Astrocyte (in vitro differentiated cells and primary cell): ENCODE data around the gene PDE6B. TPM values are rescaled to one million over a fixed set of nuclear protein-coding genes. Genes with fewer than 3 reads are reported as not detected.
"Not testable (repeated sequence)": the region's sequence is repeated elsewhere in the genome, so short reads cannot be mapped to it uniquely, and the experiment has no call there.

Experiments used
- DNase-seq: peaks from one replicate; pipeline ENCODE4 v3.0.0-alpha.2; 2010; ENCODE audit warnings: low read depth
- FAIRE-seq: peaks from 2 replicates; lab custom pipeline; 2011; peaks lifted over from hg19 to GRCh38; lab: Jason Lieb, UNC
- H2AFZ ChIP-seq: 2 replicates; pipeline ENCODE4 v1.6.0; 2012; ENCODE audit warnings: low read depth, low read length, inconsistent platforms
- H3K27ac ChIP-seq: 2 replicates; pipeline ENCODE4 v1.5.1; 2011; ENCODE audit warnings: low read depth, low read length, inconsistent platforms
- H3K27me3 ChIP-seq: 2 replicates; pipeline ENCODE4 v1.6.0; 2011; ENCODE audit warnings: low read length, inconsistent platforms; ENCODE audit not compliant: insufficient read depth
- H3K36me3 ChIP-seq: 2 replicates; pipeline ENCODE4 v1.5.1; 2011; ENCODE audit warnings: low read length, inconsistent platforms; ENCODE audit not compliant: insufficient read depth
- H3K4me1 ChIP-seq: 2 replicates; pipeline ENCODE4 v1.5.1; 2011; ENCODE audit warnings: low read length, inconsistent platforms; ENCODE audit not compliant: insufficient read depth
- H3K4me2 ChIP-seq: 2 replicates; pipeline ENCODE4 v1.6.0; 2012; ENCODE audit warnings: low read length, inconsistent platforms
- H3K4me3 ChIP-seq: 2 replicates; pipeline ENCODE4 v1.5.1; 2011; ENCODE audit warnings: low read depth, mild to moderate bottlenecking, low read length, inconsistent platforms; ENCODE audit not compliant: insufficient read depth
- H3K79me2 ChIP-seq: 2 replicates; pipeline ENCODE4 v1.6.0; 2012; ENCODE audit warnings: mild to moderate bottlenecking, low read length, inconsistent platforms; ENCODE audit not compliant: insufficient read depth
- H3K9ac ChIP-seq: 2 replicates; pipeline ENCODE4 v1.6.0; 2012; ENCODE audit warnings: mild to moderate bottlenecking, low read length, inconsistent platforms
- H3K9me3 ChIP-seq: 2 replicates; pipeline ENCODE4 v1.5.1; 2012; ENCODE audit warnings: low read depth, mild to moderate bottlenecking, low read length, inconsistent platforms; ENCODE audit not compliant: insufficient read depth
- H4K20me1 ChIP-seq: 2 replicates; pipeline ENCODE4 v1.6.0; 2012; ENCODE audit warnings: low read length, inconsistent platforms; ENCODE audit not compliant: insufficient read depth
- H3K27ac Mint-ChIP-seq: one replicate; pipeline ENCODE4 v1.8.0; 2021; ENCODE audit warnings: mild to moderate bottlenecking, mixed read lengths; ENCODE audit not compliant: unreplicated experiment
- H3K27me3 Mint-ChIP-seq: one replicate; pipeline ENCODE4 v1.8.0; 2021; ENCODE audit warnings: low read depth, mixed read lengths; ENCODE audit not compliant: unreplicated experiment
- H3K36me3 Mint-ChIP-seq: one replicate; pipeline ENCODE4 v1.8.0; 2021; ENCODE audit warnings: low read depth, mixed read lengths; ENCODE audit not compliant: unreplicated experiment
- H3K4me1 Mint-ChIP-seq: one replicate; pipeline ENCODE4 v1.8.0; 2021; ENCODE audit warnings: low read depth, mixed read lengths; ENCODE audit not compliant: unreplicated experiment
- H3K4me3 Mint-ChIP-seq: one replicate; pipeline ENCODE4 v1.8.0; 2021; ENCODE audit warnings: mild to moderate bottlenecking, moderate library complexity, mixed read lengths; ENCODE audit not compliant: unreplicated experiment
- H3K9me3 Mint-ChIP-seq: one replicate; pipeline ENCODE4 v1.8.0; 2021; ENCODE audit warnings: mild to moderate bottlenecking, mixed read lengths; ENCODE audit not compliant: unreplicated experiment
- CTCF ChIP-seq: IDR thresholded peaks from 2 replicates; pipeline ENCODE4 v1.5.1; 2011; ENCODE audit warnings: low read depth, mild to moderate bottlenecking, inconsistent platforms, low read length, moderate library complexity; ENCODE audit not compliant: insufficient read depth
- EZH2 ChIP-seq: IDR thresholded peaks from 2 replicates; pipeline ENCODE4 v1.6.1; 2012; ENCODE audit warnings: mild to moderate bottlenecking, low read length, inconsistent platforms; ENCODE audit not compliant: insufficient read depth
- total RNA-seq: library from RNA; stranded (reverse); gene quantifications from 2 replicates; pipeline ENCODE4 v1.2.1, GENCODE V29; 2021

The PDE6B gene
- total RNA-seq, 1 donor from 2014 or later = 2.8 TPM

DNA sequence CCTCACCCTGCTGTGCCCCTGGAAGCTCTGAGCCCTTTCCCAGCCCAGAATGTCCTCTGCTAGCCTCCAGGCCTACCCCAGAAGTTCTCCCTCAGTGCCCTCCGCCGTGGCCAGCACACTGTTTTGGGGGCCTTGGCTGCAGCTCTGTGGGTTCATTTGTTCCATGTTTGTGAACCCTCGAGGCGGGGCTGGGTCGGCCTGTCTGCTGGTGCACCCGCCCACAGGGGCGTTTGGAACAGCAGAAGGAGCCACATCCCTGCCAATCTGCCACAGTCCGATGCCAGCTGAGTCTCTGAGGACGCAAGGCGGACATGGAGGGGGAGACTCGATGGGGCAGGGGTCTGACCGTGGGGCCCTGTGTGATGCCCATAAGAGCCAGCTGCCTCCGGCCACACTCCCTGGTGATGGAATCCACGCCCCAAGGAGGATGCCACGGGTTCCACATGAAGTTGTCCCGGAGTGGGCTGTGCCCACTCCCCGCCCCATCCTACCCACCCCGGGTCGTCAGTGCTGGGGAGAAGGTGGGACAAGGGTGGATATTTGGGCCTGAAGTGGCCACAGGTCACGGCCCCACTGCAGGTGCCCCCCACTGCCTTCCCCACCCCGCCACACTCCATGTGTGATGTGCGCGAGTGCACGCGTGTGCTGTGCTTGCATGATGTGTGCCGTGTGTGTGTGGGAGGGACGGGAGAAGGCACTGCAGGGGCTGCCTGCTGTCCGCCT lies 41.6 kb downstream of the PDE6B start:
- no peaks in the 10 kb centered on the region for H3K9me3 Mint-ChIP-seq
- no peak for DNase-seq
- no peaks in the 10 kb centered on the region for H3K4me1 ChIP-seq
- no peak overlapping the region for H2AFZ ChIP-seq
- peaks cover 7% of the 10 kb centered on the region for H3K36me3 ChIP-seq
- no peak overlapping the region for H3K4me3 Mint-ChIP-seq
- H3K27me3 Mint-ChIP-seq = no peaks in the 10 kb centered on the region
- H3K4me1 Mint-ChIP-seq = no peaks in the 10 kb centered on the region
- H3K79me2 ChIP-seq = peaks cover under 1% of the 10 kb centered on the region
- no peaks in the 10 kb centered on the region for H3K27me3 ChIP-seq
- no peak overlapping the region for H3K4me3 ChIP-seq
- H3K9me3 ChIP-seq = no peaks in the 10 kb centered on the region
- H3K9ac ChIP-seq = no peak overlapping the region
- no peak for TF ChIP-seq EZH2
- TF ChIP-seq CTCF = no peak
- no peak for FAIRE-seq
- no peak overlapping the region for H3K27ac ChIP-seq
- H3K36me3 Mint-ChIP-seq = no peaks in the 10 kb centered on the region
- no peak overlapping the region for H3K4me2 ChIP-seq
- no peak overlapping the region for H3K27ac Mint-ChIP-seq
- H4K20me1 ChIP-seq = no peaks in the 10 kb centered on the region

- Mint-ChIP-seq H3K9me3 (no peaks in the 10 kb centered on the region), H3K4me3 (no peak overlapping the region), H3K36me3 (peaks cover 2% of the 10 kb centered on the region), H3K27me3 (no peaks in the 10 kb centered on the region), H3K27ac (peak overlapping the region; percentile 8), H3K4me1 (no peaks in the 10 kb centered on the region)
- Histone ChIP-seq H3K9me3 (no peaks in the 10 kb centered on the region), H3K27me3 (no peaks in the 10 kb centered on the region), H3K4me3 (no peak overlapping the region), H3K27ac (no peak overlapping the region), H2AFZ (no peak overlapping the region), H3K36me3 (peaks cover 11% of the 10 kb centered on the region), H3K4me2 (no peak overlapping the region), H3K4me1 (no peaks in the 10 kb centered on the region), H3K9ac (no peak overlapping the region), H3K79me2 (peaks cover 6% of the 10 kb centered on the region), H4K20me1 (no peaks in the 10 kb centered on the region)
- FAIRE-seq (no peak), DNase-seq (no peak)
- TF ChIP-seq EZH2 (no peak), CTCF (no peak)
These were observed 42.2 kb downstream of the PDE6B start for GRCh38 chr4:667545-667925.

- H3K36me3 Mint-ChIP-seq, H3K4me3 Mint-ChIP-seq: not testable (repeated sequence)
These were observed 42.8 kb downstream of the PDE6B start for GRCh38 chr4:668219-668618.

GRCh38 chr4:669806-670559 lies 44.6 kb downstream of the PDE6B start:
- not testable (repeated sequence) for H3K27me3 Mint-ChIP-seq, H3K4me2 ChIP-seq, H3K4me3 Mint-ChIP-seq, H3K9me3 Mint-ChIP-seq, H3K9ac ChIP-seq, H3K9me3 ChIP-seq, H3K4me1 ChIP-seq, H3K27ac Mint-ChIP-seq, H3K4me1 Mint-ChIP-seq, H2AFZ ChIP-seq, H3K4me3 ChIP-seq, H4K20me1 ChIP-seq, H3K27me3 ChIP-seq, DNase-seq, H3K36me3 Mint-ChIP-seq, FAIRE-seq, H3K27ac ChIP-seq
- Histone ChIP-seq H3K79me2 (peaks cover 25% of the 10 kb centered on the region), H3K36me3 (peaks cover 11% of the 10 kb centered on the region)

More at GRCh38 chr4:668219-668618, 42.8 kb downstream of the PDE6B start:
- H3K27me3 ChIP-seq, H3K9me3 Mint-ChIP-seq, H4K20me1 ChIP-seq, FAIRE-seq, H3K4me3 ChIP-seq, H3K4me2 ChIP-seq, H3K27me3 Mint-ChIP-seq, H2AFZ ChIP-seq, H3K9ac ChIP-seq, DNase-seq, H3K4me1 ChIP-seq, H3K4me1 Mint-ChIP-seq, H3K9me3 ChIP-seq, H3K27ac ChIP-seq: not testable (repeated sequence)
- peaks cover 11% of the 10 kb centered on the region for H3K36me3 ChIP-seq
- peaks cover 13% of the 10 kb centered on the region for H3K79me2 ChIP-seq
- peak overlapping the region; percentile 8 for H3K27ac Mint-ChIP-seq
